ENCODE measurements around the gene SLC51A. TPM values are rescaled to one million over a fixed set of nuclear protein-coding genes. Genes with fewer than 3 reads are reported as not detected.

The SLC51A gene
- total and polyA plus RNA-seq, 2 of the 13 experiments (the other 11 are each of a cell fraction or from before 2014, with no cell fraction given): 4.3 to 48.8 TPM

GRCh38 chr3:196227629-196228493 lies 11.5 kb downstream of the SLC51A start (continued):
- TF ChIP-seq HNF1A (IDR thresholded peaks at IDR 0.05; ENCODE audit: low read depth): no peak
- TF ChIP-seq HNF1A (CRISPR knock-in tag; IDR thresholded peaks at IDR 0.05; ENCODE audit: borderline replicate concordance): peak; percentile 50; the same call in 1 of the 2 replicates
- 0 out of 2 replicates have a peak, but pooled peaks have one; percentile 34 for TF ChIP-seq KDM3A (CRISPR knock-in tag; IDR thresholded peaks at IDR 0.05; ENCODE audit: low read depth)
- TF ChIP-seq MEF2D (CRISPR knock-in tag; IDR thresholded peaks at IDR 0.05): peak; percentile 60; the same call in 1 of the 2 replicates
- no peak for TF ChIP-seq NFYB (CRISPR knock-in tag; IDR thresholded peaks at IDR 0.05)
- TF ChIP-seq ZNF691 (CRISPR knock-in tag; IDR thresholded peaks at IDR 0.05; ENCODE audit: borderline replicate concordance, low read depth): peak; percentile 78; the same call in 1 of the 2 replicates
- no peak for TF ChIP-seq TCF12 (IDR thresholded peaks at IDR 0.05)
- no peak for TF ChIP-seq TCF12 (CRISPR knock-in tag; IDR thresholded peaks at IDR 0.05)
- peak; percentile 40; the same call in 1 of the 2 replicates for TF ChIP-seq ZNF501 (CRISPR knock-in tag; IDR thresholded peaks at IDR 0.05)
- TF ChIP-seq SETDB1 (CRISPR knock-in tag; IDR thresholded peaks at IDR 0.05; ENCODE audit: borderline replicate concordance): no peak
- TF ChIP-seq, protein P1, sequence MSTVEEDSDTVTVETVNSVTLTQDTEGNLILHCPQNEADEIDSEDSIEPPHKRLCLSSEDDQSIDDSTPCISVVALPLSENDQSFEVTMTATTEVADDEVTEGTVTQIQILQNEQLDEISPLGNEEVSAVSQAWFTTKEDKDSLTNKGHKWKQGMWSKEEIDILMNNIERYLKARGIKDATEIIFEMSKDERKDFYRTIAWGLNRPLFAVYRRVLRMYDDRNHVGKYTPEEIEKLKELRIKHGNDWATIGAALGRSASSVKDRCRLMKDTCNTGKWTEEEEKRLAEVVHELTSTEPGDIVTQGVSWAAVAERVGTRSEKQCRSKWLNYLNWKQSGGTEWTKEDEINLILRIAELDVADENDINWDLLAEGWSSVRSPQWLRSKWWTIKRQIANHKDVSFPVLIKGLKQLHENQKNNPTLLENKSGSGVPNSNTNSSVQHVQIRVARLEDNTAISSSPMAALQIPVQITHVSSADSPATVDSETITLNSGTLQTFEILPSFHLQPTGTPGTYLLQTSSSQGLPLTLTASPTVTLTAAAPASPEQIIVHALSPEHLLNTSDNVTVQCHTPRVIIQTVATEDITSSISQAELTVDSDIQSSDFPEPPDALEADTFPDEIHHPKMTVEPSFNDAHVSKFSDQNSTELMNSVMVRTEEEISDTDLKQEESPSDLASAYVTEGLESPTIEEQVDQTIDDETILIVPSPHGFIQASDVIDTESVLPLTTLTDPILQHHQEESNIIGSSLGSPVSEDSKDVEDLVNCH (CRISPR knock-in tag; IDR thresholded peaks at IDR 0.05): 0 out of 2 replicates have a peak, but pooled peaks have one; percentile 65
- peak; percentile 71 for TF ChIP-seq ELF1 (CRISPR knock-in tag; IDR thresholded peaks at IDR 0.05)
- peak; percentile 74 for TF ChIP-seq RARA (CRISPR knock-in tag; IDR thresholded peaks at IDR 0.05)
- no peak; the same call in 1 of the 2 replicates for TF ChIP-seq ZSCAN31 (CRISPR knock-in tag; IDR thresholded peaks at IDR 0.05; ENCODE audit: low read depth)
- TF ChIP-seq, protein P2, sequence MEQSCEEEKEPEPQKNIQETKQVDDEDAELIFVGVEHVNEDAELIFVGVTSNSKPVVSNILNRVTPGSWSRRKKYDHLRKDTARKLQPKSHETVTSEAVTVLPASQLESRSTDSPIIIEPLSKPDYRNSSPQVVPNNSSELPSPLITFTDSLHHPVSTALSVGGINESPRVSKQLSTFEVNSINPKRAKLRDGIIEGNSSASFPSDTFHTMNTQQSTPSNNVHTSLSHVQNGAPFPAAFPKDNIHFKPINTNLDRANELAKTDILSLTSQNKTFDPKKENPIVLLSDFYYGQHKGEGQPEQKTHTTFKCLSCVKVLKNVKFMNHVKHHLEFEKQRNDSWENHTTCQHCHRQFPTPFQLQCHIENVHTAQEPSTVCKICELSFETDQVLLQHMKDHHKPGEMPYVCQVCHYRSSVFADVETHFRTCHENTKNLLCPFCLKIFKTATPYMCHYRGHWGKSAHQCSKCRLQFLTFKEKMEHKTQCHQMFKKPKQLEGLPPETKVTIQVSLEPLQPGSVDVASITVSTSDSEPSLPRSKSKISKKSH (CRISPR knock-in tag; IDR thresholded peaks at IDR 0.05; ENCODE audit: borderline replicate concordance): peak; percentile 22; the same call in 1 of the 2 replicates
- TF ChIP-seq ZNF549 (CRISPR knock-in tag; IDR thresholded peaks at IDR 0.05): no peak
- peak; percentile 48; the same call in 1 of the 2 replicates for TF ChIP-seq ZBTB7A (CRISPR knock-in tag; IDR thresholded peaks at IDR 0.05)
- TF ChIP-seq ZNF550 (CRISPR knock-in tag; IDR thresholded peaks at IDR 0.05; ENCODE audit: borderline replicate concordance): no peak
